OCI-LY1 (cell line): Measurements from ENCODE around the gene NKAIN2.

Experiments
- EZH2 ChIP-seq: fragments of 200-600 bp; sonication (generic), shearing (Covaris generic); IDR thresholded peaks from 2 replicates; pipeline ENCODE4 v1.8.0; 2017; ENCODE audit warnings: borderline replicate concordance, mixed run types, mild to moderate bottlenecking, antibody characterized with exemption, low read length, moderate library complexity, mixed read lengths
- TF ChIP-seq, protein P1 (sequence below): fragments of 200-600 bp; sonication (generic), shearing (Covaris generic); IDR thresholded peaks from 2 replicates; pipeline ENCODE4 v1.5.1; 2017; ENCODE audit warnings: mild to moderate bottlenecking, antibody characterized with exemption, low read length, moderate library complexity, mixed read lengths

DNA sequence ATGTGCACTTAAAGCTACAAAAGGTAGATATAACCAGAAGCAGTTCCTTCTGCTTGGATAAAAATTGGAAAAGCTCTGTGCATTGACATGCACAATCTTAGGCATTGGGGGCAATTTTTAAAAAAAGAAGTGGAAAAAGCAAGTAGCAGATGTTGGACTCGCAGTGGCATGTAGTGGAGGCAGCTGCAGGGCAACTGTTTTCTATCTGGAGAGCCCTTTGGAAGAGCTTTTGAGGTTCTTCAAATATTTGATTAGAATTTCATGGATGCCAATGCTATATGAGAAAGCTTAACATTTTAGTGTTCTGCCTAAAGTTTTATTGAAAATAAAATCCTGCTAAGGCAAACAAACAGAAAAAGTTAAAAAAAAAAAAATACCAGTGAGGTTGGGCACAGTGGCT, 770.3 kb downstream of the NKAIN2 start:
- TF ChIP-seq, protein P1, sequence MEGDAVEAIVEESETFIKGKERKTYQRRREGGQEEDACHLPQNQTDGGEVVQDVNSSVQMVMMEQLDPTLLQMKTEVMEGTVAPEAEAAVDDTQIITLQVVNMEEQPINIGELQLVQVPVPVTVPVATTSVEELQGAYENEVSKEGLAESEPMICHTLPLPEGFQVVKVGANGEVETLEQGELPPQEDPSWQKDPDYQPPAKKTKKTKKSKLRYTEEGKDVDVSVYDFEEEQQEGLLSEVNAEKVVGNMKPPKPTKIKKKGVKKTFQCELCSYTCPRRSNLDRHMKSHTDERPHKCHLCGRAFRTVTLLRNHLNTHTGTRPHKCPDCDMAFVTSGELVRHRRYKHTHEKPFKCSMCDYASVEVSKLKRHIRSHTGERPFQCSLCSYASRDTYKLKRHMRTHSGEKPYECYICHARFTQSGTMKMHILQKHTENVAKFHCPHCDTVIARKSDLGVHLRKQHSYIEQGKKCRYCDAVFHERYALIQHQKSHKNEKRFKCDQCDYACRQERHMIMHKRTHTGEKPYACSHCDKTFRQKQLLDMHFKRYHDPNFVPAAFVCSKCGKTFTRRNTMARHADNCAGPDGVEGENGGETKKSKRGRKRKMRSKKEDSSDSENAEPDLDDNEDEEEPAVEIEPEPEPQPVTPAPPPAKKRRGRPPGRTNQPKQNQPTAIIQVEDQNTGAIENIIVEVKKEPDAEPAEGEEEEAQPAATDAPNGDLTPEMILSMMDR = no peak
- TF ChIP-seq EZH2 = no peak
